GM13977 (cell line): ENCODE data around the gene TMEM63C.

Source experiments
- DNase-seq: peaks from one replicate; pipeline ENCODE4 v3.0.0; 2012; ENCODE audit warnings: low spot score
- CTCF ChIP-seq: IDR thresholded peaks from 2 replicates; pipeline ENCODE4 v1.5.1; 2012; ENCODE audit warnings: mild to moderate bottlenecking, control low read depth; ENCODE audit not compliant: insufficient read depth; ENCODE audit errors: extremely low read depth, missing control alignments
- in situ Hi-C: fragments of 300-500 bp; cut with MboI; formaldehyde crosslinking; loops from one replicate; pipeline ENCODE4 v1.12.0; 2022; ENCODE audit warnings: low sequenced_read_pairs, low pct_unique_long_range_greater_than_20kb, mixed read lengths, inconsistent platforms; ENCODE audit not compliant: unreplicated experiment

Gene TMEM63C

DNA sequence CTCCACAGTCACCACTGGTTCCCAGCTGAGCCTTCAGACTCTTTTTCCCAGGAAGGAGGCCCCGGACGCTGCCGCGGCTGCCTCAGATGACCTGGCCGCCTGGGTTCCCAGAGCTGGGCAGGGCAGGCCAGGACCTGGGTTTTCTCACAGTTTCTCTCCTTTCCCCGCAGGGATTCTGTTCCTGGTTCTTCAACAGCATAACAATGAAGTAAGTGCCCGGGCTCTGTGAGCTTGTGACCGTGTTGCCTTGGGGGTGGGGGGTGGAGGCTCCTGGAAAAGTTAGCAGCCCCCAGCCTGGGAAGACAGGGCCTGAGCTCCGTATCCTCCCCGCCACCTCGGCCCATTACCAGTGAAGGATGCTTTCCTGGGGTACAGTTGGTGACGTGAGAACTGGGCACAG is 43.7 kb downstream of the TMEM63C start:
- no peak for DNase-seq
- no peak for TF ChIP-seq CTCF
- in situ Hi-C loops, result no loop called here

DNA sequence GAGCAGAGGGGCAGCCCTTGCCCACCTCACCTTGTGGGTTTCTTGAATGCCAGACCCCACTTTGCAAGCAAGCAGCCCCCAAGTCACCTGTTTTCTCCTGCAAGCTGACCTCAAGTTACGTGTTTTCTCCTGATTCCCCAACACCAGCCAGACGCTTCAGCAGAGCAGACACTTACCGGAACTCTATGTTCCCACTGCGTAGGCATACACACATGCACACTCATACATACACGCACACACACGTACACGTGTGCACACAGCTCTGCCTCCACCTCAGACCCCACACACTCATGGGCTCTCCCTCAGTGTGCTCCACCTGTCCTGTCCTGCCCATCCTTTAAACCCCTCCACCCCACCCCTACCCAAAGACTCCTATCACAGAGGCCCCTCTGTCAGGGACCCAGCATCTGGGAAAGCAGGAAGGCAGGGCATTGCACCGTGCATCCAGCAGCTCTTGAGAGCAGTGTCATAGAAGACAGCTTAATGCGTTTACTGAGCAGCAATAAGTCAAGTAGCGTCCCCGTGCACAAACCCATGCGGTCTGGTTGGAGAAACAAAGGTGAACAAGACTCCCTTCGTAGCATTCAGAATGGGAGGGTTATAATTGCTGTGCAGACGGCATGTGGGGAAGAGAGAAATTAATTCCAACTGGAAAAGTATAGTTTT is 44.4 kb downstream of the TMEM63C start:
- no peak for DNase-seq
- in situ Hi-C loops, result no loop called here
- no peak for TF ChIP-seq CTCF

GRCh38 chr14:77228056-77228455 is 46.5 kb downstream of the TMEM63C start:
- no peak for DNase-seq
- TF ChIP-seq CTCF, result no peak
- in situ Hi-C loops, result no loop called here

DNA sequence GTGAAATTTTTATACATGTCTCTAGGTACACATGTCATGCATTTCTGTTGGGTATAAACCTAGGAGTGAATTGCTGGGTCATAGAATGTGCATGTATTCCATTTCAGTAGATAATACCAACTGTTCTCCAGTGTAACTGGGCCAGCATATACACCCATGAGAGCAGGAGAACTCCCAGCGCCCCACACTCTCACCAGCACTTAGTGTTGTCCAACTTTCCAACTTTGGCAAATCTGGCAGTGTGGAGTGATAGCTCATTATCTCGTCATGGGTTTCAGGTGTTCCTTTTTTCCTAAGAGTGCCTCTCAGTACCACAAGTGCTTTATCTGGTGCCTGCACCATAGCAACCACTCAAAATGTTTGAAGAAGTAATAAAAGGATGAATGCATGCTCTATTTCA is 49.3 kb downstream of the TMEM63C start:
- no peak for TF ChIP-seq CTCF
- no peak for DNase-seq
- in situ Hi-C loops, result no loop called here

- in situ Hi-C loops, result no loop called here
- DNase-seq, result no peak
- TF ChIP-seq CTCF, result no peak
Observed at GRCh38 chr14:77231721-77232120, 50.1 kb downstream of the TMEM63C start.

- in situ Hi-C loops, result no loop called here
- no peak for TF ChIP-seq CTCF
- DNase-seq, result no peak
Observed at GRCh38 chr14:77236814-77237213, 55.2 kb downstream of the TMEM63C start.
